Ammon's horn (tissue), 1 donor: Measurements from ENCODE around the gene PLPPR3.

ENCODE experiments used
- DNase-seq: peaks from one replicate; pipeline ENCODE4 v3.0.0-alpha.2; 2016; ENCODE audit warnings: low spot score

Gene PLPPR3

GRCh38 chr19:772730-773436 is 48.9 kb downstream of the PLPPR3 start:
- no peak for DNase-seq

GRCh38 chr19:772063-772462 is 49.7 kb downstream of the PLPPR3 start:
- no peak for DNase-seq

DNA sequence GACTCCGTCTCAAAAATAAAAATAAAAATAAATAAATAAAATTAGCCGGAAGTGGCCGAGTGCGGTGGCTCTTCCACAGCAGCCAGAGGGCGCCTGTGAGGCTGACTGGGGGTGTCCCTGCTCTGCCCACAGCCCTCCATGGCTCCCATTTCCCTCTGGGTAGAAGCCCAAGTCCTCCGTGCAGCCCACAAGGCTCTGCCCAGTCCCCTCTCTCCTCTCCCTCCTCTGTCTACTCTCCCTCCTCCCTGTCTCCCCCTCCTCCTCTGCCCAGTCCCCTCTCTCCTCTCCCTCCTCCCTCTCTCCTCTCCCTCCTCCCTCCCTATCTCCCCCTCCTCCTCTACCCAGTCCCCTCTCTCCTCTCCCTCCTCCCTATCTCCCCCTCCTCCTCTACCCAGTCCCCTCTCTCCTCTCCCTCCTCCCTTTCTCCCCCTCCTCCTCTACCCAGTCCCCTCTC is 50.4 kb downstream of the PLPPR3 start:
- no peak for DNase-seq

DNA sequence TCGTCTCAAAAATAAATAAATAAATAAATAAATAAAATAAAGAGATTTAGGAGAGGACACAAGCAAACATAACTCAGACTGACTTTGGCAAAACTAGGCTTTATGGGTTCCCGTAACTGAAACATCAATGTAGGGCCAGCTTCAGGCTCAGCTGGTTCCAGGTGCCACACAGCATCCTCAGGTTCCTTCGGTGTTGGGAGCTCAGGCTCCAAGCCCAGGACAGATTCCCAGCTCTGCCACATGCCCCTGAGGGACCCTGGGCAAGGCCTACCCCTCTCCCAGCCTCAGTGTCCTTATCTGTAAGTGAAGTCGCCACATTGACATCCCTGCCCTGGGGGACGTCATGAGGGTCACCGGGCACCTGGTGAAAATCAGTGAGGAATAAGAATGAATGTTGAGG is 52.1 kb downstream of the PLPPR3 start:
- DNase-seq: no peak

DNA sequence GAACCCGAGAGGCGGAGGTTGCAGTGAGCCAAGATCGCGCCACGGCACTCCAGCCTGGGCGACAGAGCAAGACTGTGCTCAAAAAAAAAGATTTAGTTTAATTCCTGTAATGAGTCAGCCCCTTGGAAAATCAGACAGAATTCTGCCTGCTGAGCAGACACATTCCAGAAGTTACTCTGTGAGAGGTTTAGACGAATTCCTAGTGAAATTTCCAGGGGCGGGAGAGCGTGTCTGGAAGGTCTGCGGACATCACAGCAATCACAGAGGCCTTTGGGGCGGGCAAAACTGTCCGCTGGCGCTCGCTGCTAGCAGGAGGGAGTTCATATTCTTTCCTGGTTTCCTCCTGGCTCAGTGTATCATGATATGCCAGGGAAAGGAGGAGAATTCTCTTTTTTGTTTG is 53.3 kb downstream of the PLPPR3 start:
- no peak for DNase-seq

DNA sequence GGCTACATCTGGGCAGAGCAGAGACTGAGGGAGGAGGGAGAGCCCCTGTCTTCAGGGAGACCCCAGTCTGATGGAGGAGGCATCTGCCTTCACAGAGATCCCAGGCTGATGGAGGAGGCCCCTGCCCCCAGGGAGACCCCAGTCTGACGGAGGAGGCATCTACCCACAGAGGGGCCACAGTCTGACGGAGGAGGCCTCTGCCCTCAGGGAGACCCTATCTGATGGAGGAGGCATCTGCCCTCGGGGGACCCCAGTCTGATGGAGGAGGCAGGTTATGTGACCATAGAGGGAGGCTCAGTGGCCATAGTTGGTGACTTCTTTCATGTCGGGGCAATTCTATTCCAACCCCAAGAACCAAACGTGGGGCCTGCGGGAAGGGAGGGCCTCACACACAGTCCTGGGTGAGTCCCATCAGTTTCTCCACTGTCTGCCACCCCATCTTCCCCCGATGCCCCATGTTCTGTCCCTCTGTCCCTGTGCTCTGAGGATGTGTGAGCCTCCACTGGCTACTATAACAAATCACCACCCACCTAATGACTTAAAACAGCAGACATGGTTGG is 56.5 kb downstream of the PLPPR3 start:
- no peak for DNase-seq

DNA sequence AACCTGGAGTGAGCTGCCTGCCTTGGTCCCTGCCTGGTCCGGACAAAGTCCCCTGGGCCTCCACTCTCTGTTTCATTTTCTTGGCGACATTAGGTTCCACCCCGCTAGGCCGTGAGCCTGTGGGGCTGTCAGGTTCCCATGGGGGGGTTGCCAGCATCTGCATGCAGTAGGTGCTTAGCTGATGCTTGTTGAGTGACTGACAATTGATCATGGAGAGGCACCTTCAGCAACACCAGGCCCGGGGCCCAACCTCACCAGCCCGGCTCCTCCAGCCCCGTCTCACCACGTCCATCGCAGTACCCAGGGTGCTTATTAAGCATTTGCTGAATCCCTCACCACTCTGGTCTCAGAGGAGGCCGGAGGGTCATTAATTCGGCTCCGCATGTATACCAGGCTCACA is 57.5 kb downstream of the PLPPR3 start:
- no peak for DNase-seq

DNA sequence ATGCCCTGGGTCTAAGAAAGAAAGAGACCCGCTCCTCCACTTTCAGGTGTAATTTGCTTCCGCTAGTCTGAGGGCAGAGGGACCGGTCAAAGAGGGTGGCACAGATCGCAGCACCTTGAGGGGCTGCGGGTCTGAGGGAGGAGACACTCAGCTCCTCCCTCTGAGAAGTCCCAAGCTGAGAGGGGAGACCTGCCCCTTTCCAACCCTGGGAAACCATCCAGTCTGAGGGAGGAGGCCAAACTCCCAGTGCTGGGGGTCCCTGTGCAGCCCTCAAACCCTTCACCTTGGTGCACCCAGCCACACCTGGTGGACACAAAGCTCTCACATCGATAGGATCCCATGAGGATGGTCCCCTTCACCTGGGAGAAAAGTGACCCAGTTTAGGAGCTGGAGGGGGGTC is 57.9 kb downstream of the PLPPR3 start:
- DNase-seq: no peak

DNA sequence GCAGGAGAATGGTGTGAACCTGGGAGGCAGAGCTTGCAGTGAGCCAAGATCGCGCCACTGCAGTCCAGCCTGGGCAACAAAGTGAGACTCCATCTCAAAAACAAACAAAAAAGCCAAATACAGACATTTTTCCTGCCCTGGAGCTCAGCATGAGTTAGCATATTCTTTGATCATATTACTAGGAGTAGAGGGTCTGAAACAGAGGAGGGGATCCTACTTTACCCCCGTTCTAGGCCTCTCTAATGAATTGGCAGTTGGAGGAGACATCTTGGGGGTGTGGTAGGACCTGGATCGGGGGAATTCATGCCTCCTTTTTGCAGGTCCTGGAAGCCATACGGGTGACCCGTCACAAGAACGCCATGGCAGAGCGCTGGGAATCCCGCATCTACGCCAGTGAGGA is 58.6 kb downstream of the PLPPR3 start:
- DNase-seq: no peak
